Neuronal stem cell (in vitro differentiated cells): ENCODE results near the gene SERGEF.

Experiments used
- DNase-seq: peaks from one replicate; pipeline ENCODE4 v3.0.0-alpha.2; 2013; ENCODE audit warnings: low spot score
- H2AFZ ChIP-seq: one replicate; pipeline ENCODE4 v1.6.1; 2013; ENCODE audit warnings: mild to moderate bottlenecking, low read length, inconsistent platforms
- H2AK5ac ChIP-seq: 2 replicates; pipeline ENCODE4 v1.6.1; 2013; ENCODE audit warnings: low read depth, mild to moderate bottlenecking, inconsistent platforms, low read length, moderate library complexity, mixed read lengths
- H2BK120ac ChIP-seq: 2 replicates; pipeline ENCODE4 v1.6.1; 2013; ENCODE audit warnings: low read depth, mild to moderate bottlenecking, inconsistent platforms, low read length, moderate library complexity, mixed read lengths
- H2BK12ac ChIP-seq: one replicate; pipeline ENCODE4 v1.6.1; 2013; ENCODE audit warnings: low read length, inconsistent platforms
- H2BK15ac ChIP-seq: 2 replicates; pipeline ENCODE4 v1.6.1; 2013; ENCODE audit warnings: mild to moderate bottlenecking, low read length, inconsistent platforms, mixed read lengths
- H2BK5ac ChIP-seq: one replicate; pipeline ENCODE4 v1.6.1; 2013; ENCODE audit warnings: inconsistent platforms, mild to moderate bottlenecking, low read length, moderate library complexity
- H3K14ac ChIP-seq: one replicate; pipeline ENCODE4 v1.6.1; 2013; ENCODE audit warnings: low read length, inconsistent platforms
- H3K18ac ChIP-seq: 2 replicates; pipeline ENCODE4 v1.6.1; 2013; ENCODE audit warnings: low read length, inconsistent platforms
- H3K23ac ChIP-seq: 2 replicates; pipeline ENCODE4 v1.6.1; 2013; ENCODE audit warnings: low read depth, mild to moderate bottlenecking, mixed read lengths, low read length, inconsistent platforms; ENCODE audit not compliant: poor library complexity
- H3K27ac ChIP-seq: replicated peaks from 3 replicates; pipeline ENCODE4 v1.5.1; 2013; ENCODE audit warnings: low read length, inconsistent platforms
- H3K27me3 ChIP-seq, 3 experiments: 2 replicates each; pipeline ENCODE4 v1.6.1; 2013; ENCODE audit warnings: low read length in 3 of 3, mild to moderate bottlenecking in 2 of 3, inconsistent platforms in 1 of 3, low read depth in 1 of 3, mixed read lengths in 1 of 3, moderate library complexity in 1 of 3; ENCODE audit not compliant: control insufficient read depth in 3 of 3, insufficient read depth in 3 of 3
- H3K36me3 ChIP-seq, 2 donors: replicated peaks in 1 of 2; 2 replicates each; pipeline ENCODE4 v1.6.1; 2013; ENCODE audit warnings: low read length in 2 of 2; ENCODE audit not compliant: control insufficient read depth in 2 of 2, insufficient read depth in 2 of 2
- H3K4ac ChIP-seq: 2 replicates; pipeline ENCODE4 v1.6.1; 2013; ENCODE audit warnings: inconsistent platforms, mild to moderate bottlenecking, low read length, moderate library complexity
- H3K4me1 ChIP-seq, 2 donors: 1 replicate in 1 of 2; 2 replicates in 1 of 2; pipeline ENCODE4 v1.6.1; 2013; ENCODE audit warnings: low read length in 2 of 2, low read depth in 1 of 2; ENCODE audit not compliant: control insufficient read depth in 2 of 2, insufficient read depth in 1 of 2
- H3K4me2 ChIP-seq: one replicate; pipeline ENCODE4 v1.6.1; 2013; ENCODE audit warnings: mild to moderate bottlenecking, low read length, inconsistent platforms; ENCODE audit not compliant: insufficient read depth, poor library complexity, severe bottlenecking
- H3K4me3 ChIP-seq, 2 donors: 2 replicates each; pipeline ENCODE4 v1.5.1; 2013; ENCODE audit warnings: low read length in 2 of 2, mild to moderate bottlenecking in 2 of 2, inconsistent platforms in 1 of 2, moderate library complexity in 1 of 2
- H3K79me1 ChIP-seq: one replicate; pipeline ENCODE4 v1.6.1; 2013; ENCODE audit warnings: low read depth, mild to moderate bottlenecking, inconsistent platforms, low read length, moderate library complexity
- H3K9ac ChIP-seq: one replicate; pipeline ENCODE4 v1.6.1; 2013; ENCODE audit warnings: mild to moderate bottlenecking, low read depth, low read length, inconsistent platforms; ENCODE audit not compliant: poor library complexity
- H3K9me3 ChIP-seq, 2 donors: replicated peaks in 1 of 2; 2 replicates each; pipeline versions ENCODE3 to v1.6.1; 2013; ENCODE audit warnings: low read length in 2 of 2, mild to moderate bottlenecking in 2 of 2, inconsistent platforms in 1 of 2, low read depth in 1 of 2, mixed read lengths in 1 of 2, moderate library complexity in 1 of 2; ENCODE audit not compliant: control insufficient read depth in 2 of 2, insufficient read depth in 1 of 2
- H4K8ac ChIP-seq: one replicate; pipeline ENCODE4 v1.6.1; 2013; ENCODE audit warnings: low read depth, mild to moderate bottlenecking, inconsistent platforms, low read length, moderate library complexity
- H4K91ac ChIP-seq: one replicate; pipeline ENCODE4 v1.6.1; 2013; ENCODE audit warnings: low read length, low read depth, mild to moderate bottlenecking, inconsistent platforms; ENCODE audit not compliant: poor library complexity
- WGBS, 2 donors: extraction: QIAGEN DNeasy Blood & Tissue Kit; methylation state at CpG; one replicate each; pipeline ENCODE4 v1.1.7; 2013; ENCODE audit warnings: missing lambda C conversion rate in 2 of 2, mixed read lengths in 1 of 2; ENCODE audit not compliant: insufficient read length in 2 of 2, insufficient replicate concordance in 1 of 2; ENCODE audit errors: extremely low coverage in 2 of 2; 5-methylcytosine and 5-hydroxymethylcytosine counted together

The SERGEF gene

GRCh38 chr11:17766590-17766989 is 246.3 kb downstream of the SERGEF start:
- no peak overlapping the region for H2BK15ac ChIP-seq
- H2BK12ac ChIP-seq, result no peak overlapping the region
- H3K27ac ChIP-seq, result no peak overlapping the region
- H2AK5ac ChIP-seq, result no peak overlapping the region
- H3K4ac ChIP-seq, result no peak overlapping the region
- no CpG with 5 or more reads among the region's 5 CpGs for WGBS, 2 donors
- no peak overlapping the region for H3K23ac ChIP-seq
- peak overlapping the region; percentile 76 for H2BK5ac ChIP-seq
- no peak overlapping the region for H3K14ac ChIP-seq
- no peak overlapping the region for H4K91ac ChIP-seq
- peaks cover 30 to 32% of the 10 kb centered on the region in 2 donors for H3K4me1 ChIP-seq
- H3K27me3 ChIP-seq, result no peaks in the 10 kb centered on the region
- no peak overlapping the region for H3K4me3 ChIP-seq
- H3K79me1 ChIP-seq, result no peaks in the 10 kb centered on the region
- no peak for DNase-seq
- H3K36me3 ChIP-seq, result peaks cover 0 to 2% of the 10 kb centered on the region in 2 donors
- H4K8ac ChIP-seq, result no peak overlapping the region
- H2AFZ ChIP-seq, result no peak overlapping the region
- H3K18ac ChIP-seq, result peak overlapping the region; percentile 0
- H3K4me2 ChIP-seq, result no peak overlapping the region
- no peak overlapping the region for H3K9ac ChIP-seq
- no peak overlapping the region for H2BK120ac ChIP-seq
- no peaks in the 10 kb centered on the region for H3K9me3 ChIP-seq

- Histone ChIP-seq H3K79me1 (no peaks in the 10 kb centered on the region), H3K4ac (no peak overlapping the region)
Observed at GRCh38 chr11:17766073-17766359, 246.8 kb downstream of the SERGEF start.

DNA sequence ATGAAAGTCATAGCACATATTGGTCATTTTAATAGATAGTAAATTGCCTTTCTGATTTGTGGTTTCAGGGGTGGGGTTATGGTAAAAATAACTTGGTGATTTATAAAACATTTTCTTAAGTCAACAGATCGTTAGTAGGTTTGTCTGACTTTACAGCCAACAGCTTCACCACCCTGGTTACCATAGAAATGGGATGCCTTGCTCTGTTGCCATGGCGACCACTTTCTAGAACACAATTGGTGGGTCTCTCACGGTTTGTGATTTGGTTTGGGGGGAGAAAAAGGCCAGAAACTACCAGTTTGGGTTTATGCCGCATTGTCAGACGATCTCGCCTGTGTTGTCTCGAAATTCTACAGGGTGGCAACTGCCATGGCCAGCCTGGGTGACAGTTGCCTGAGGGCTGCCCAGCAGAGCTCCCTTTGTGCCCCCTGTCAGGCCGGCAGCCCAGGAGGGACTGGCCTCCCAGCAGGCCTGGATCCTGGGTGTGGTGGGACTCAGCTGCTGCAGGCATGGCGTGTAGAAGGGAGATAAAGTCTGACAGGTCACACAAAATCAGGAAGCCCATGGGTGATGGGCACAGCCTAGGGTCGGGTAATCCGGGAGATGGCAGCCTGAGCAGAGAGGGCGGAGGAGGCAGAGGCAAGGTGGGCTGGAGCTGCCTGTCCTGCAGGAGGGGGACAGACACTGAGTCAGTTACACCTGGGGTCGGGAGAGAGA is 247.3 kb downstream of the SERGEF start:
- H3K14ac ChIP-seq, result peak overlapping the region; percentile 89
- H2AFZ ChIP-seq, result peak overlapping the region; percentile 38
- H4K8ac ChIP-seq, result no peak overlapping the region
- no CpG with 5 or more reads among the region's 13 CpGs for WGBS, 2 donors
- H4K91ac ChIP-seq, result no peak overlapping the region
- H3K23ac ChIP-seq, result peak overlapping the region; percentile 90
- H3K9ac ChIP-seq, result no peak overlapping the region
- H3K18ac ChIP-seq, result peak overlapping the region; percentile 88
- H3K4me3 ChIP-seq, result no peak overlapping the region
- H3K27me3 ChIP-seq, result no peaks in the 10 kb centered on the region
- peaks cover 30 to 32% of the 10 kb centered on the region in 2 donors for H3K4me1 ChIP-seq
- peak overlapping the region; percentile 87 for H2BK15ac ChIP-seq
- peak; percentile 76 for DNase-seq
- peak overlapping the region; percentile 92 for H3K27ac ChIP-seq
- H3K9me3 ChIP-seq, result no peaks in the 10 kb centered on the region
- no peaks in the 10 kb centered on the region for H3K36me3 ChIP-seq
- no peaks in the 10 kb centered on the region for H3K79me1 ChIP-seq
- H3K4me2 ChIP-seq, result peak overlapping the region; percentile 46
- peak overlapping the region; percentile 2 for H2AK5ac ChIP-seq
- H2BK120ac ChIP-seq, result peak overlapping the region; percentile 27
- H2BK5ac ChIP-seq, result peak overlapping the region; percentile 76
- H3K4ac ChIP-seq, result peak overlapping the region; percentile 46
- H2BK12ac ChIP-seq, result peak overlapping the region; percentile 47

More at GRCh38 chr11:17766073-17766359, 246.8 kb downstream of the SERGEF start:
- Histone ChIP-seq H4K91ac (no peak overlapping the region), H3K27me3 (no peaks in the 10 kb centered on the region), H3K9ac (no peak overlapping the region), H2AK5ac (peak overlapping the region; percentile 2), H4K8ac (peak overlapping the region; percentile 20), H3K36me3 (no peaks in the 10 kb centered on the region), H2BK120ac (peak overlapping the region; percentile 27), H3K4me2 (no peak overlapping the region), H3K14ac (peak overlapping the region; percentile 89), H3K4me3 (no peak overlapping the region), H3K9me3 (no peaks in the 10 kb centered on the region), H3K4me1 (peaks cover 30 to 32% of the 10 kb centered on the region in 2 donors), H2BK12ac (peak overlapping the region; percentile 59), H2BK5ac (peak overlapping the region; percentile 76), H3K23ac (peak overlapping the region; percentile 90), H2BK15ac (peak overlapping the region; percentile 87), H3K27ac (peak overlapping the region; percentile 49), H3K18ac (peak overlapping the region; percentile 88), H2AFZ (peak overlapping the region; percentile 38)
- DNase-seq, result no peak
- no CpG with 5 or more reads among the region's 8 CpGs for WGBS, 2 donors

DNA sequence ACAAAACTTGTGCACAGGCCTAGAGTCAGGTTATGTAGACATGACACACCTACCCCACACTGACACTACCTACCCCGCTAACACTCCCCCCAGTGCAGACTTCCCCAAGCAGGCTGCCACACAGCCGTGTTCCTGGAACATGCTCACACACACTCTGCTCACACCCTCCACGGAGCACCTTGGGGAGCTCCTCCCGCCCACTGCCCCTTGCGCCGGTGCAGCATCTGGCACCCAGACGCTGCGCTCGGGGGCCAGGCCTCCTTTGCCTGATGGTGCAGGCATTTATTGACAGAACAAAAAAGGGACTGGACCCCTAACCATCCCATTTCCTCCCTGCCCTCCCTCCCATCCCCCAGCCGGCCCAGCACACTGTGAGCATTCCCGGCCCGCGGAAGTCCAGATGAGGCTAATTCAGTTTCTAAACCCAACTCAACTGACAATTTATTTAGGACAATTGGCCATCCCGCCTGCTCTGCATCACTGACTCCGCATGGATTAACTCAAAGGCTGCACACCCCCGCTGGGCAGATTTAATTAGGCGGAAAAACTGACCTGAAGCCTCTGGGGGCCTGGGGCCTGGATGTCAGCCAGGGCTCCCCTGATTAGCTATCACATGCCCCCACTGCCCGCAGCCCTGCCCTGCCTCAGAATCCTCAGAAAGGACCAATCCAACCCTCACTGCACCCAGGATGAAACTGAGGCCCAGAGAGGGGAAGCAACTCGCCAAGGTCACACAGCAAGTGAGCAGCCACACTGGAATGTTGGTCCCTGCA is 248.2 kb downstream of the SERGEF start:
- no peak overlapping the region for H2BK15ac ChIP-seq
- H3K9ac ChIP-seq, result peak overlapping the region; percentile 79
- no CpG with 5 or more reads among the region's 19 CpGs for WGBS, 2 donors
- H3K4me2 ChIP-seq, result peak overlapping the region; percentile 46
- H4K8ac ChIP-seq, result no peak overlapping the region
- no peaks in the 10 kb centered on the region for H3K9me3 ChIP-seq
- H3K4me1 ChIP-seq, result peaks cover 24 to 27% of the 10 kb centered on the region in 2 donors
- peak overlapping the region; percentile 63 for H2AK5ac ChIP-seq
- H2AFZ ChIP-seq, result no peak overlapping the region
- peak overlapping the region; percentile 2 for H3K23ac ChIP-seq
- H3K4ac ChIP-seq, result no peak overlapping the region
- H3K27me3 ChIP-seq, result no peaks in the 10 kb centered on the region
- no peak overlapping the region for H3K14ac ChIP-seq
- H3K79me1 ChIP-seq, result no peaks in the 10 kb centered on the region
- H3K18ac ChIP-seq, result peak overlapping the region; percentile 91
- peak overlapping the region; percentile 27 for H2BK5ac ChIP-seq
- H4K91ac ChIP-seq, result peak overlapping the region; percentile 39
- H2BK12ac ChIP-seq, result peak overlapping the region; percentile 67
- no peak overlapping the region for H2BK120ac ChIP-seq
- DNase-seq, result peak; percentile 81
- H3K4me3 ChIP-seq, result no peak overlapping the region
- H3K27ac ChIP-seq, result peak overlapping the region; percentile 92
- H3K36me3 ChIP-seq, result no peaks in the 10 kb centered on the region
